T47D (cell line): Measurements from ENCODE around the gene NCK2.

Source experiments
- DNase-seq, 2 experiments: peaks; one replicate each; pipeline versions ENCODE4 v3.0.0 to v3.0.0-alpha.2; 2011 to 2012; ENCODE audit warnings: low read depth in 1 of 2, low spot score in 1 of 2
- JUND ChIP-seq: IDR thresholded peaks from 2 replicates; pipeline ENCODE4 v1.6.1; 2012; ENCODE audit warnings: low read depth
- in situ Hi-C: cut with HindIII; loops from 2 replicates; pipeline ENCODE4 v1.10.0; 2016; ENCODE audit warnings: low sequenced_read_pairs, low pct_unique_long_range_greater_than_20kb

NCK2 gene

DNA sequence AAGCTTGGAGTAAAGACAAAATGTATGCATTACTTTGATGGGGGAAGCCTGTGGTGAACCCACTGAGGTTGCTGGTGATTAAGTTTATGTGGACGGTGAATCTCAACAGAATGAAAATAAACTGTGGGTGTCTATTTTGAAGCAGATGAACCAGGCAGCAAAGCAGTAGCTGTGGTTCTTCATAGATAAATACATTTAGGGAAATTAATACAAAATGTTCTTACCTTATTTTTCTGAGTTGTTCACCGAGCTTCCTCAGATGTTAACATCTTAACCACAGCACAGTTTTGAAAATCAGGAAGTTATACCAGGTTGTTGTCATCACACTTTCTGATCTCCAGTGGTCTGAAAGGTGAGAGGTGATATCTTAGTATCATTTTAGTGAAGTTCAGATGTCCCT lies 53.9 kb downstream of the NCK2 start:
- DNase-seq: no peak
- in situ Hi-C loops: no loop called here
- no peak for TF ChIP-seq JUND

DNA sequence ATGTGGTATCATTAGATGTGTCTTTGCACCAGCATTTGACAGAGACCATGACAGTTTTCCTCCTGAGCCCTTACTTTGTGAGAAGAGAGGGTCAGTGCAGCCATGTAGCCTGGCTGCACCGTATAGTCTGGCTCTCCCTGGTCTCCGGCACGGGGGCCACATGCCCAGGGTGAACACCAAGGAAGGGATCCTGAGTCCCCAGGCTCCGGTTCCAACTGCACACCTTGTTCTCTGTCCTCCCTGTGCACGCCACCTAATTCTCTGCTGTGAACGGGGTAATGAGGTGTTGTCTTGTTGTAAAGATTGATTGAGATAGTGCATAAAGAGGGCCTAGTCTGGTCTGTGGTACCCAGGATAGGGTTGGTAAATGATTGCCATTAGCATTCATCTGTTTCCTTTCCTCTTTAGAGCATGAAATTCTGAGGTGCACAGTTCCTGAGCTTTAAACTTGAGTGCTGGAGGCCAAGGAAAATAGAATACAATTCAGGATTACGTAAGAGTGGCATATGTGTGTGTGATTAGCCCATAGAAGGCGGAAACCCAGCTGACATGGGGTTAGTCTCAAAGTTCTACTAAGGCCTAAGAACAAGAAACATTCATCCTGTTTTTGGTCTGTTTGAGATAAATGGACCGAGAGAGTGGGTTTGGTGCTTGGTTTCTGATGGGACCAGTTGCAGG lies 55.5 kb downstream of the NCK2 start:
- no peak for DNase-seq
- TF ChIP-seq JUND: no peak
- in situ Hi-C loops: no loop called here

DNA sequence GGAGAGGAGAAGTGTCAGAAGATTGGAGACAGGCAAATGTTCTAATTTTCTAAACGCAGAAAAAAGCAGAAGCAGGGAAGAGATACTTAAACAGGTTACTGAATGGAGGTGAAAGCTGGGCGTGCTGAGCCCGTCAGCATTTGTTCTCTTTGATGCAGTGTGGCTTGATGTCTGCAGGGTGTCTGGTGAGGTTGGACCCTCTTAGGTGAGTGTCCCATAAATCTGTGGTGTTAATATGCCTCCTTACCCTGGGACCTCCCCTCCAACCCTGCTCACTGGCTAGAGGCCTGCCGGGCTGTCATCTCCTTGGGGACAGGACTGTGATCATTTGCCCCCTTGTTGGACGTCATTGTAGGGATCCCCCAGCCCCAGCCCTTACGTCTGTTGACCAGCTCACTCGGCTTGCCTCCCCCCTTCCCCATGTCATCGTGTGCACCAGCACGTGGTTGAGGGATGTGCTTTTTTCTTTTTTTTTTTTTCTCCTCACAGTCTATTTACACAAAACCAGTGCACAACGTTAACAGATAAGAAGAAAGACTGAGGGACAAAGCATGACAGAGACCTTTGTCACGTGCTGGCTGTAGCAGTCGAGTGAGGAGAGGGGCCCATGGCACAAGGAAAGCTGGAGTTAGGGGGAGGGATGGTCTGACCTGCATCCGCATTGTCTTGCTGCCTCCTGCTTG lies 56.4 kb downstream of the NCK2 start:
- no peak for TF ChIP-seq JUND

DNA sequence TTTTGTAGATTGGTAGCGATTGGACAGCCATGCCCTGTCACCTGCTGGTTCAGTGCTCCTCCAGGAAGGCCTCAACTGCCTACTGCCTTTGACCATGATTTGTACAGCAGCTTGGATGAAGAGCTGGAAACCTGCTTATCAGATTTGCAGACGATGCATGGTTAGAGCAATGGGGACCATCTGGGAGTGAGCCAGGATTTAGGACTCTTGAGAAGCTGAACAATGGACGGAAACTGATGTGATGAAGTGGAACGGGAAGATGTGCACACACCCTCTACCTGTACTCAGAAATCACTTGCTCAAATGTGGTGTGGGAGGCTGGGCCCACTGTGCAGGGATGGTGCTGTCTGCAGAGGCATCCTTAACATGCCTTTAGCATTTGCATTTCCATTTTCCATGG lies 57.2 kb downstream of the NCK2 start:
- no peak for TF ChIP-seq JUND

More for the DNA sequence above, 56.4 kb downstream of the NCK2 start:
- no peak for DNase-seq
- in situ Hi-C loops: no loop called here

DNA sequence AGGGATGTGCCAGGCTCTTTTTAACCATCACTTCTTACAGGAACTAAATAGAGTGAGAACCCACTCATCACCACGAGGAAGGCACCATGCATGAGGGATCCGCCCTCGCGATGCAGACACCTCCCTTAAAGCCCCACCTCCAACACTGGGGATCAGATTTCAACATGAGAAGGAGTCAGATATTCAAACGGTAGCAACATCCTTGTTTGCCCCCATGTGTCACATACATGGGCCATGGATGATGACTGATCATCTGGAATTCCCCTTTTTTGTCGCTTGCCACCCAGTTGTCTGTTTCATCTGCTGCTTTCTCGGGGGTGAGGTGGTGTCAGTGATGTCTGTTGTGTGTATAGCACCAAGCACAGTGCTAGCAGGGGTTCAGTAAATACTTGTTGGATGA lies 57.9 kb downstream of the NCK2 start:
- TF ChIP-seq JUND: no peak
- DNase-seq: no peak
- in situ Hi-C loops: no loop called here

More for the DNA sequence above, 57.2 kb downstream of the NCK2 start:
- no peak for DNase-seq
- in situ Hi-C loops: no loop called here

DNA sequence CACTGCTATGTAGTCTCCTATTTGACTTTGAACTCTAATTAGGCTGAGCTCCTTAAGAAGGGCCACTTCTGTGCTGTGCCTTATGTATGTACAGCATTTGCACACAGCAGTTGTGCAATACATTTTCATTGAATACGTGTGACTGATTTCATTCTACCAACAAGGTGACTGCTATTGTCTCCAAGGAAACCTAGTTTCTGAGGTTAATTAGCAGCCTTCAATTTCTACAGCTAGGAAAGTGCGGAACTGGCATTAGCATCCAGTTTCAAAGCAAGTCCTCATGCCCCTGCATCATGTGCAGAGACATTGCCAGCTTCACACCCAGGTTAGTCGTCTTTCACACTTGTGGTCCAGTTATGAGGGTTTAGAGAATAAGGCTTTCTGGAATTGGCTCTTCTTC lies 58.6 kb downstream of the NCK2 start:
- no peak for TF ChIP-seq JUND
- DNase-seq: no peak
- in situ Hi-C loops: no loop called here

DNA sequence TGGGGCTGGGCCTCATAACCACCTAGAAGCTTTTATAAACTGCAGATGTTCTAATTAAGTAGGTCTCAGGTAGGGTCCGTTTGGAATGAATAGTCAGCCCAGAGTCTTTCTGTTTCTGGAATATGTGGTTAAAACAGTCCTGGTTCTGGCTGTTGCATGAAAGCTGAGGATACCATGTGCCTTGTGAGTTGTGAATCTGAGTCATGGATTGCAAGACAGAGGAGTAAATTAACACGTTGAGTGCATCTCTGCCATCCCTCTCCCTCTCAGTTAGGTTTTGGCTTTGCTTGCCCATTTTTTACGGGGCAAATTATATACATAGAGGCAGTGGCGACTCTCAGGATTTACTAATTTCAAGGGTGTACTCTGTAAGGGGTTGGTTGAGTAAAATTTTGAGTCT lies 59.1 kb downstream of the NCK2 start:
- DNase-seq: no peak
- no peak for TF ChIP-seq JUND
- in situ Hi-C loops: no loop called here

DNA sequence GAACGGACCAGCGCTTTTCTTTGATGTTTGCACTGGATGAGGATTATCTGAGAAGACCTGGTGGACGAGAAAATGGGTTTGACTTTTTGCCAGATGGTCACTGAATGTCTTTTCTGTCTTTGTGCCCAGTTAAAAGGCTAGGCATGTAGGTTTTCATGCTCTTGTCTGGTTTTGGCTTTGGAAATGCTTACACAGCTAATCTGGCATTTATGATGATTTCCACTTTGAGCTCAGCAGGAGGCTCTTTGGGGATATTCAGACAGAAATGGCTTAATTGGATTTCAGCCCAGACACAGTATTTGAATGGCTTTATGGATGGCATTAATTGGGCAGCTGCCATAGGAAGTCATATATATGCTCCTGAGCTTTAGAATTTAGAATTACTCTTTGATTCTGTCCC lies 59.6 kb downstream of the NCK2 start:
- DNase-seq: no peak
- no peak for TF ChIP-seq JUND
- in situ Hi-C loops: no loop called here

DNA sequence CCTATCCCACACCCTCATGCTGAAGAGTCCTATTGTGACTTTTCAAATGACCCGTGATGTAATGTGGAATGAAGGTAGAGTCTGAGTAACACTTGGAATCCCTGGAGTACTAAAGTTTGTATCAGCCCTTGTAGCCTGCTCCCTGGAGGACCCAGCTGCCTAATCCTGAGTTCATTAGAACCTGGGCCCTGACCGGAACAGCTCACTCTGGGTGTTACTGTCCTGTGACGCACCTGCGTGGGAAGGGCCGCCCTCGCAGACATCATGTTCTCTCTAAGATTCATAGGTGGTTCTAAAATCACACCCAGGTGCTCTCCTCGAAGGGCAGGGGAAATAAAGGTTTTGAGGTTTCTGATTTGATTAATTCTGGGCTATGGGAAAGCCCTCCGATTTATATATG lies 62.3 kb downstream of the NCK2 start:
- in situ Hi-C loops: no loop called here
- TF ChIP-seq JUND: no peak
- no peak for DNase-seq

DNA sequence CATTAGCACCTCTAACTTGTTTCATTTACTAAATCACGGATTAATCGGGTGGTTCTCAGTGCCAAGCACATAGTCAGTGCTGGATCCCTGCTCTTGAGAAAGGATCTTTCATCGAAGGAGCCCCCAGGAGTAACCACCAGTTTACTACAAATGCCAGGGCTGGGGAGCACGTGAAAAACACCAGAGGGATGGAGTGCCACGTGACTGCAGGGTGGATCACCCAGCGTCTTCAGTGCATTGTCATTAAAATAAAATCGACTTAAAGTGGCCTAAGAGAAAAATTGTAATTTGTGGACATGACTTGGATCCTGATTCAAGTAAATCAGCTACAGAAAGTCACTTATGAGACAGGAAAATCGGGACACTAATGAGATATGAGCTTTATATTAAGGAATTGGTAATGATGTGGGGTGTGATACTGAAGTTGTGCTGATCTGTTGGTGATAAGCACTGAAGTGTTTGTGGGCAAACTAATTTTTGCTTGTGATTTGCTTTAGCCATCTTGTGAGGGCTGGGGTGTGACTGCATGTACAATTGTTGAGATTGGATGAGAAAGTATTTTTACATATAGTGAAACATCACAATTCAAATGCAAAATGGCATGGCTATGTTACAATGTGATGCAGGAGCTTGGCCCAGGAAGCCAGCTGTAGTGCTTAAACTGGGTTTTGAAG lies 63.8 kb downstream of the NCK2 start:
- in situ Hi-C loops: no loop called here

DNA sequence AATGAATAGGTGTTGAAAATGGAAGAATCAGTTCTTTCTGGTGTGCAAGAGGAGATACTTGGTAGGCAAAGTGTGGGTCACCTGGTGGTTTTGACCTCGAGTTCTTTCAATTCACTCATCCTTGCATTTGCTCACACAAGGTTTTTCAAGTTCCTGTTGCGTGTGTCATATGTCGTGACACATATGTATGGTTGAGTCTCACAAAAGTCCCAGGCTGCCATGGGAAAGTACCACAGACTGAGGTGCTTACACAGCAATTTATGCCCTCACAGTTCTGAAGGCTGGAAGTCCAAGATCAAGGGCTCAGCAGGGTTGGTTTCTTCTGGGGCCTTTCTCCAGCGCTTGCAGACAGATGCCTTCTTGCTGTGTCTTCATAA lies 64.4 kb downstream of the NCK2 start:
- TF ChIP-seq JUND: no peak
- in situ Hi-C loops: no loop called here
- DNase-seq: no peak

More for the DNA sequence above, 63.8 kb downstream of the NCK2 start:
- no peak for DNase-seq
- TF ChIP-seq JUND: no peak

DNA sequence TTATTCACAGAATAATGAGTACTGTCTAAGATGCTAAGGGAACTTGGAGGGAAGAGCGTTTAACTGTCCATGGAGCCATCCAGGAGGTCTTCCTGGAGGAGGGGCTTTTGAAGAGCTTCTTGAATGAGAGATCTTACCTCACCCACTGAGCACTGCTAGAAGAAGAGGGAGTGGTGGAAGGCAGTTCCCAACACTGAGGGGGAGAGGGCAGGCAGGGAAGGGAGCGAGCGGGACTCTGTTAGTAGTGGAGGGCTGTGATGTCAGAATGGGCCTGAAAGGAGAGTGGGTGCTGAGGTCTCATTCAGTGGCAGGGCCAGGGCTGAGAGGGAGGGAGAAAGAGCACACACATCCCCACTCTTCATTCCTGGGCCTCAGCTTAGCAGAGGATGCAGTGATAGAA lies 65.0 kb downstream of the NCK2 start:
- DNase-seq: no peak
- TF ChIP-seq JUND: no peak
- in situ Hi-C loops: no loop called here
